HTR-8/SVneo (cell line): ENCODE data around the gene FAM72D.
"Not testable (repeated sequence)": the region's sequence is repeated elsewhere in the genome, so short reads cannot be mapped to it uniquely, and the experiment has no call there.

Source experiments
- DNase-seq: peaks from one replicate; pipeline ENCODE4 v3.0.0; 2011; ENCODE audit warnings: low spot score, mixed read lengths; ENCODE audit not compliant: insufficient read length
- FAIRE-seq: peaks from 2 replicates; lab custom pipeline; 2011; peaks lifted over from hg19 to GRCh38; lab: Jason Lieb, UNC

The FAM72D gene

GRCh38 chr1:145080193-145080592, 15.6 kb upstream of the FAM72D start:
- FAIRE-seq, DNase-seq: not testable (repeated sequence)

- not testable (repeated sequence) for DNase-seq, FAIRE-seq
Observed at GRCh38 chr1:145082483-145083255, 13.1 kb upstream of the FAM72D start.

- DNase-seq = not testable (repeated sequence)
Observed at GRCh38 chr1:145093517-145094149, 2.1 kb upstream of the FAM72D start.

GRCh38 chr1:145094655-145095211, 1.0 kb upstream of the FAM72D start:
- FAIRE-seq, DNase-seq: not testable (repeated sequence)

More at GRCh38 chr1:145093517-145094149, 2.1 kb upstream of the FAM72D start:
- not testable (repeated sequence) for FAIRE-seq

GRCh38 chr1:145101725-145102124, 6.0 kb downstream of the FAM72D start:
- DNase-seq, FAIRE-seq: not testable (repeated sequence)

- FAIRE-seq, DNase-seq: not testable (repeated sequence)
Observed at GRCh38 chr1:145103294-145103693, 7.5 kb downstream of the FAM72D start.

- not testable (repeated sequence) for DNase-seq, FAIRE-seq
Observed at GRCh38 chr1:145111674-145112073, 15.9 kb downstream of the FAM72D start.

- not testable (repeated sequence) for DNase-seq, FAIRE-seq
Observed at GRCh38 chr1:145112703-145113102, 16.9 kb downstream of the FAM72D start.

- not testable (repeated sequence) for DNase-seq, FAIRE-seq
Observed at GRCh38 chr1:145114560-145115057, 18.8 kb downstream of the FAM72D start.

GRCh38 chr1:145115587-145116493, 20.1 kb downstream of the FAM72D start:
- FAIRE-seq, DNase-seq: not testable (repeated sequence)

GRCh38 chr1:145119842-145120241, 24.1 kb downstream of the FAM72D start:
- DNase-seq, FAIRE-seq: not testable (repeated sequence)

- FAIRE-seq, DNase-seq: not testable (repeated sequence)
Observed at GRCh38 chr1:145122344-145123061, 26.7 kb downstream of the FAM72D start.

- DNase-seq, FAIRE-seq: not testable (repeated sequence)
Observed at GRCh38 chr1:145123062-145123395, 27.3 kb downstream of the FAM72D start.

- DNase-seq = not testable (repeated sequence)
Observed at GRCh38 chr1:145123992-145124641, 28.3 kb downstream of the FAM72D start.

GRCh38 chr1:145125112-145125511, 29.3 kb downstream of the FAM72D start:
- DNase-seq, FAIRE-seq: not testable (repeated sequence)

More at GRCh38 chr1:145123992-145124641, 28.3 kb downstream of the FAM72D start:
- not testable (repeated sequence) for FAIRE-seq

- FAIRE-seq, DNase-seq: not testable (repeated sequence)
Observed at GRCh38 chr1:145127144-145127543, 31.4 kb downstream of the FAM72D start.

- DNase-seq, FAIRE-seq: not testable (repeated sequence)
Observed at GRCh38 chr1:145128697-145129469, 33.1 kb downstream of the FAM72D start.

GRCh38 chr1:145134476-145134875, 38.7 kb downstream of the FAM72D start:
- not testable (repeated sequence) for FAIRE-seq, DNase-seq
